Neural cell (in vitro differentiated cells): ENCODE measurements around the gene ZBTB46. TPM values are rescaled to one million over a fixed set of nuclear protein-coding genes. Genes with fewer than 3 reads are reported as not detected.

Source experiments
- H2AFZ ChIP-seq: fragments of 200-600, 300-800 bp; sonication (generic), shearing (Covaris generic); 2 replicates; pipeline ENCODE4 v1.6.0; 2014; ENCODE audit warnings: low read depth, mild to moderate bottlenecking, antibody characterized with exemption, low read length, moderate library complexity
- H3F3A ChIP-seq: fragments of 200-600 bp; shearing (Covaris generic); 2 replicates; pipeline ENCODE4 v1.6.1; 2016; ENCODE audit warnings: mild to moderate bottlenecking, moderate library complexity, mixed read lengths, antibody characterized with exemption, low read length; ENCODE audit not compliant: insufficient read depth, poor library complexity, severe bottlenecking
- H3K27ac ChIP-seq: fragments of 200-600, 300-800 bp; sonication (generic), shearing (Covaris generic); 2 replicates; pipeline ENCODE4 v1.5.1; 2014; ENCODE audit warnings: mild to moderate bottlenecking, low read length, moderate library complexity
- H3K27me3 ChIP-seq: fragments of 300-800, 200-600 bp; sonication (generic), shearing (Covaris generic); 2 replicates; pipeline ENCODE4 v1.6.0; 2014; ENCODE audit warnings: mild to moderate bottlenecking, low read depth, low read length, moderate library complexity; ENCODE audit not compliant: insufficient read depth
- H3K36me3 ChIP-seq: fragments of 300-800, 200-600 bp; sonication (generic), shearing (Covaris generic); 2 replicates; pipeline ENCODE4 v1.5.1; 2014; ENCODE audit warnings: mild to moderate bottlenecking, antibody characterized with exemption, low read length, moderate library complexity; ENCODE audit not compliant: insufficient read depth
- H3K4me2 ChIP-seq: fragments of 300-800, 200-600 bp; sonication (generic), shearing (Covaris generic); 2 replicates; pipeline ENCODE4 v1.6.0; 2014; ENCODE audit warnings: mild to moderate bottlenecking, low read length
- H3K4me3 ChIP-seq: fragments of 300-800, 200-600 bp; sonication (generic), shearing (Covaris generic); 2 replicates; pipeline ENCODE4 v1.5.1; 2014; ENCODE audit warnings: mild to moderate bottlenecking, low read length, moderate library complexity
- H3K79me2 ChIP-seq: fragments of 200-600 bp; shearing (Covaris generic); replicated peaks from 2 replicates; pipeline ENCODE4 v1.6.0; 2014; ENCODE audit warnings: mild to moderate bottlenecking, low read length, moderate library complexity; ENCODE audit not compliant: insufficient read depth
- H3K9ac ChIP-seq: fragments of 300-800, 200-600 bp; sonication (generic), shearing (Covaris generic); 2 replicates; pipeline ENCODE4 v1.6.1; 2016; ENCODE audit warnings: mild to moderate bottlenecking, low read length, mixed read lengths
- H3K9me2 ChIP-seq: fragments of 200-600 bp; shearing (Covaris generic); 2 replicates; pipeline ENCODE4 v1.6.1; 2016; ENCODE audit warnings: mild to moderate bottlenecking, low read length, mixed read lengths; ENCODE audit not compliant: insufficient read depth
- H3K9me3 ChIP-seq: fragments of 200-600, 300-800 bp; sonication (generic), shearing (Covaris generic); 2 replicates; pipeline ENCODE4 v1.6.1; 2016; ENCODE audit warnings: mild to moderate bottlenecking, mixed run types, low read length, moderate library complexity, mixed read lengths
- H4K20me1 ChIP-seq: fragments of 200-600 bp; shearing (Covaris generic); 2 replicates; pipeline ENCODE4 v1.6.1; 2016; ENCODE audit warnings: mild to moderate bottlenecking, mixed run types; ENCODE audit not compliant: insufficient read depth
- CTCF ChIP-seq: fragments of 450-650 bp; IDR thresholded peaks from 2 replicates; pipeline ENCODE4 v1.5.1; 2014; ENCODE audit warnings: antibody characterized with exemption, mild to moderate bottlenecking, moderate library complexity; ENCODE audit not compliant: poor library complexity, severe bottlenecking
- EP300 ChIP-seq: fragments of 450-650 bp; conservative IDR thresholded peaks from 2 replicates; pipeline ENCODE4 v1.6.1; 2014; ENCODE audit warnings: antibody characterized with exemption, mild to moderate bottlenecking, moderate library complexity; ENCODE audit not compliant: poor library complexity, severe bottlenecking
- EZH2 ChIP-seq: fragments of 200-600, 300-800 bp; shearing (Covaris generic), sonication (generic); IDR thresholded peaks from 2 replicates; pipeline ENCODE4 v1.6.1; 2014; ENCODE audit warnings: antibody characterized with exemption, low read length, borderline replicate concordance, mild to moderate bottlenecking; ENCODE audit not compliant: insufficient read depth, poor library complexity, severe bottlenecking
- MXI1 ChIP-seq: fragments of 450-650 bp; conservative IDR thresholded peaks from 2 replicates; pipeline ENCODE4 v1.6.1; 2014; ENCODE audit warnings: antibody characterized with exemption, mild to moderate bottlenecking; ENCODE audit not compliant: poor library complexity, severe bottlenecking
- POLR2AphosphoS5 ChIP-seq: IDR thresholded peaks from 2 replicates; pipeline ENCODE4 v1.6.1; 2012
- RAD21 ChIP-seq: fragments of 450-650 bp; conservative IDR thresholded peaks from 2 replicates; pipeline ENCODE4 v1.6.1; 2014; ENCODE audit warnings: antibody characterized with exemption, mild to moderate bottlenecking, moderate library complexity
- REST ChIP-seq: IDR thresholded peaks from 2 replicates; pipeline ENCODE4 v1.6.1; 2012; ENCODE audit warnings: borderline replicate concordance
- SMC3 ChIP-seq: fragments of 450-650 bp; conservative IDR thresholded peaks from 2 replicates; pipeline ENCODE4 v1.6.1; 2014; ENCODE audit warnings: antibody characterized with exemption, mild to moderate bottlenecking, moderate library complexity; ENCODE audit not compliant: poor library complexity
- TAF1 ChIP-seq: IDR thresholded peaks from 2 replicates; pipeline ENCODE4 v1.6.1; 2012; ENCODE audit warnings: low read depth
- polyA plus RNA-seq: library from polyadenylated mRNA; depleted of rRNA; stranded (reverse); fragments of >200 nt; gene quantifications from 2 replicates; pipeline ENCODE4 v1.2.3, GENCODE V29; 2014

The ZBTB46 gene
- polyA plus RNA-seq, 1 donor from 2014 or later = 15.0 TPM

DNA sequence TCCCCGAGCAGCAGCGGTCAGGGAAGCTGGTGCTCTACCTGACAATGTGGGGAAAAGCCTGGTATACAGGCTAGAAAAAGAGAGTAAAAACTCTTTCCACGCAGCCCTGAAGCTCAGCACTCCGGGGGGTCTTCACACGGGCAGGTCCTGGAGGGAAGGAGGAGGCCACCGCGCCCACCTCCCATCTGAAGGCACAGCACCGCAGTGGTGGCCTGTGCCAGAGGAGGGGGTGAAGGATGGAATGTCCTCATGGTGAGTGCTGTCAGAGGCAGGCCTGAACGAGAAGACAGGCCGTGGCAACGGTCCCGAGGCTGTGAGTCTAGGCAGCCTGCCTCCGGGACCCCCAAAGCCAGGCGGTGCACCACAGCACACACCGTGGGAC is 85.6 kb downstream of the ZBTB46 start:
- Histone ChIP-seq H3K36me3 (no peaks in the 10 kb centered on the region), H3K79me2 (no peaks in the 10 kb centered on the region), H2AFZ (no peak overlapping the region), H3K27ac (no peak overlapping the region), H3K9me3 (no peaks in the 10 kb centered on the region), H3K9ac (no peak overlapping the region), H4K20me1 (no peaks in the 10 kb centered on the region), H3K4me2 (no peak overlapping the region), H3K9me2 (no peaks in the 10 kb centered on the region), H3F3A (no peaks in the 10 kb centered on the region), H3K27me3 (no peaks in the 10 kb centered on the region), H3K4me3 (no peak overlapping the region)
- TF ChIP-seq RAD21 = no peak
- TF ChIP-seq CTCF = no peak
- TF ChIP-seq POLR2AphosphoS5 = no peak
- TF ChIP-seq TAF1 = no peak
- TF ChIP-seq EZH2 = no peak
- no peak for TF ChIP-seq REST
- TF ChIP-seq EP300 = no peak

DNA sequence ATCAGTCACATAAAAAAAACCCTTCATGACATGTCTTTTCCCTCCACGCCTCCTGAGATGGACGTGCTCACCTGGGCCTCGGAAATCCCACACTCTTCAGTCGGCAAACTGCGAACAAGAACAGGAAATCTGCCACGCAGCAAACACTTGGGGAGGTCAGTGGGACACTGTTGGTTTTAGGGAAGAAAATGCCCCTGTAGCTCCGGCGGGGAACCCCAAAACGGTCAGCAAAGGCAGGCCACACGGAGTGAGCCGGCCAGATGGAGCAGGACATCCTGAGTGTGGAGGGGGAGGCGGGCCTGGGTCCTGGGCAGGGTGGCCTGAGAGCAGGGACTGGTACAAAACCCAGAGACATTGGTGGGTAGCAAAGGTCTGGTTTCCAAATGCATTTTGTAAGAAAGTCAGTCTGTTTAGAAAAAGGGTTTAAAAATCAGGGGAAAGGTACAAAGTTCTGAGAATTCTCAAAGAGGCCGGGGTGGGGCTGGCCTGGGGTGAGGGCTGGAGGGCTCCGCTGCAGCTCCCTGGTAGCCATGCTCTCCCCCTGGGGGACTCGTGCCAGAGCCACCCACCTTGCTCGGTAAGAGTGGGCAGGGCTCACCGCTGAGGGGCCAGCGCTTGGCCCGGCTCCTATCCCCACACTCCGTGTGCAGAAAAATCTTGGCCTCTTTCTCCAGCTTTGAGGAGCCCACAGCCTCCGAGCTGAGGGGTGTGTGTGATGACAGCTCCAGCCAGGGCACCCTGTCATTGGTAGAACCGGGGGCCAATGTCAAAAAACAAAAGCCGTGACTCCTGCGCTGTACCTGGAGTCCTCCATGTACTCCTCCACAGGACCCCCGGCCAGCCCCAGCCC is 86.3 kb downstream of the ZBTB46 start:
- H3K27ac ChIP-seq = no peak overlapping the region
- H3K9ac ChIP-seq = no peak overlapping the region
- no peaks in the 10 kb centered on the region for H3F3A ChIP-seq
- no peaks in the 10 kb centered on the region for H3K79me2 ChIP-seq
- H3K4me3 ChIP-seq = no peak overlapping the region
- no peaks in the 10 kb centered on the region for H3K27me3 ChIP-seq
- H3K9me3 ChIP-seq = no peaks in the 10 kb centered on the region
- H4K20me1 ChIP-seq = no peaks in the 10 kb centered on the region
- H3K9me2 ChIP-seq = no peaks in the 10 kb centered on the region
- no peak overlapping the region for H2AFZ ChIP-seq
- H3K36me3 ChIP-seq = no peaks in the 10 kb centered on the region
- TF ChIP-seq REST (no peak), EZH2 (no peak), MXI1 (no peak), RAD21 (no peak), SMC3 (no peak), EP300 (no peak), POLR2AphosphoS5 (no peak), CTCF (no peak)
- H3K4me2 ChIP-seq = no peak overlapping the region
